Stomach (tissue), 9 donors: Measurements from ENCODE around the gene ZMIZ1. TPM values are rescaled to one million over a fixed set of nuclear protein-coding genes. Genes with fewer than 3 reads are reported as not detected.

Source experiments
- DNase-seq, 2 donors: peaks; one replicate each; pipeline versions ENCODE4 v3.0.0 to v3.0.0-alpha.2; 2013 to 2019
- H3K27ac ChIP-seq, 5 donors: fragments of 200-600 bp in 4 of 5; sonication (generic) in 4 of 5; one replicate each; pipeline ENCODE4 v1.5.1; 2013 to 2019; ENCODE audit warnings: mild to moderate bottlenecking in 1 of 5, moderate library complexity in 1 of 5
- H3K27me3 ChIP-seq, 3 donors: fragments of 200-600 bp; sonication (generic); one replicate each; pipeline ENCODE4 v1.5.1; 2017 to 2019; ENCODE audit warnings: mixed run types in 1 of 3
- H3K36me3 ChIP-seq, 4 donors: fragments of 200-600 bp; sonication (generic); 1 replicate in 3 of 4; 2 replicates in 1 of 4; pipeline ENCODE4 v1.5.1; 2016 to 2019
- H3K4me1 ChIP-seq, 4 donors: fragments of 200-600 bp; sonication (generic); one replicate each; pipeline ENCODE4 v1.5.1; 2016 to 2019
- H3K4me3 ChIP-seq, 4 donors: fragments of 200-600 bp; sonication (generic) in 3 of 4; one replicate each; pipeline ENCODE4 v1.5.1; 2016 to 2019; ENCODE audit warnings: mild to moderate bottlenecking in 1 of 4
- H3K9me3 ChIP-seq, 4 donors: fragments of 200-600 bp; sonication (generic); one replicate each; pipeline ENCODE4 v1.5.1; 2016 to 2019
- CTCF ChIP-seq, 7 experiments: fragments of 450-650 bp in 4 of 7; fragments of 200-600 bp in 3 of 7; sonication (generic) in 3 of 7; IDR thresholded peaks; one replicate each; pipeline ENCODE4 v1.5.1; 2016 to 2019; ENCODE audit warnings: antibody characterized with exemption in 7 of 7, control low read depth in 2 of 7, mild to moderate bottlenecking in 1 of 7
- EP300 ChIP-seq: sonication (generic); formaldehyde crosslinking; IDR thresholded peaks from one replicate; pipeline ENCODE4 v1.6.1; 2017; ENCODE audit warnings: antibody characterized with exemption
- POLR2A ChIP-seq, 4 donors: fragments of 450-650 bp; IDR thresholded peaks; one replicate each; pipeline ENCODE4 v1.6.1; 2016; ENCODE audit warnings: antibody characterized with exemption in 4 of 4, control low read depth in 2 of 4, mild to moderate bottlenecking in 1 of 4, moderate library complexity in 1 of 4
- POLR2AphosphoS5 ChIP-seq, 3 donors: sonication (generic); formaldehyde crosslinking; IDR thresholded peaks; one replicate each; pipeline ENCODE4 v1.6.1; 2016; ENCODE audit warnings: antibody characterized with exemption in 3 of 3
- WGBS, 5 donors: extraction: QIAGEN DNeasy Blood & Tissue Kit in 3 of 5; methylation state at CpG; one replicate each; pipeline versions ENCODE4 v1.1.5 to v1.1.7; 2013 to 2018; 5-methylcytosine and 5-hydroxymethylcytosine counted together
- intact Hi-C: fragments of 100-400 bp; cut with DNase I; formaldehyde crosslinking; loops from one replicate; pipeline ENCODE4 v1.15.1; 2023; ENCODE audit warnings: low total_unique reads
- polyA plus RNA-seq, 3 donors: library from polyadenylated mRNA; stranded (reverse); fragments of 200-250 nt; gene quantifications; one replicate each; pipeline ENCODE4 v1.2.3, GENCODE V29; 2013
- total RNA-seq, 5 donors: library from RNA; depleted of rRNA; stranded (reverse); fragments of >200 nt; gene quantifications; one replicate each; pipeline versions ENCODE4 v1.1.0 to v1.2.3, GENCODE V29; 2014 to 2016
- donor health status: healthy with polysubstance abuse.
- donor health status: Bipolar disorder and iron deficiency.
- donor health status: healthy.

ZMIZ1 gene
- total and polyA plus RNA-seq, 8 donors, result 17.7 to 103 (median 26.3) TPM

GRCh38 chr10:79026341-79026761 is 42.4 kb upstream of the ZMIZ1 start:
- TF ChIP-seq EP300 (no peak), POLR2AphosphoS5 (IDR thresholded peaks at IDR 0.05) (no peak), CTCF (IDR thresholded peaks at IDR 0.05) (no peak), POLR2A (IDR thresholded peaks at IDR 0.05) (no peak)
- Histone ChIP-seq H3K27me3 (no peaks in the 10 kb centered on the region), H3K27ac (no peak overlapping the region), H3K36me3 (no peaks in the 10 kb centered on the region), H3K4me3 (no peak overlapping the region), H3K9me3 (no peaks in the 10 kb centered on the region), H3K4me1 (peaks cover 5 to 47% (median 23%) of the 10 kb centered on the region in 4 donors)
- intact Hi-C loops, result no loop called here
- WGBS, 5 donors, result 85 to 96% (median 88%) methylated on average over 7 to 11 of the region's 11 CpGs
- DNase-seq, result no peak

DNA sequence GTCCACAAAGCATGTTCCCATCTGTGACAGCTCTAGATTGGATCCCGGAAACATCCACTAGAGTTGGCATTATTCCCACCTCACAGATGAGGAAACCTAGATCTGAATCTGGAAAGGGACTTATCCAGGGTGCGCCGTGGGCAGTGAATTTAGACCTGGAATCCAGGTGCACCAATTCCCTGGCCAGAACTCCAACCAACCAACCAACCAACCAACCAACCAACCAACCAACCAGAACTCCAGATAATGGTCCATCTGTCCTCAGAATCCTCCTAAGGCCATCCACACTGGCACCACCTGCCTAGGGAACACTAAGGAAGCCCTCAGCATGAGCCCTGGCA is 42.0 kb upstream of the ZMIZ1 start:
- Histone ChIP-seq H3K36me3 (no peaks in the 10 kb centered on the region), H3K4me3 (no peak overlapping the region), H3K9me3 (no peaks in the 10 kb centered on the region), H3K27ac (no peak overlapping the region), H3K27me3 (no peaks in the 10 kb centered on the region), H3K4me1 (peaks cover 5 to 43% (median 23%) of the 10 kb centered on the region in 4 donors)
- TF ChIP-seq CTCF (IDR thresholded peaks at IDR 0.05), result no peak
- DNase-seq, result no peak
- WGBS, 5 donors, result 93 to 97% (median 95%) methylated on average over 3 of the region's 3 CpGs
- intact Hi-C loops, result no loop called here

GRCh38 chr10:79027147-79028055 is 41.4 kb upstream of the ZMIZ1 start:
- 55 to 70% (median 61%) methylated on average over 18 of the region's 18 CpGs for whole genome bisulfite sequencing, 5 donors
- Histone ChIP-seq H3K27me3 (no peaks in the 10 kb centered on the region), H3K36me3 (no peaks in the 10 kb centered on the region), H3K9me3 (no peaks in the 10 kb centered on the region), H3K4me1 (peaks cover 5 to 41% (median 23%) of the 10 kb centered on the region in 4 donors), H3K4me3 (no peak overlapping the region), H3K27ac (no peak overlapping the region)
- DNase-seq, result peak in 1 of 2 donors; percentile 82
- intact Hi-C loops, result no loop called here
- TF ChIP-seq POLR2AphosphoS5 (IDR thresholded peaks at IDR 0.05) (no peak), POLR2A (IDR thresholded peaks at IDR 0.05) (no peak), CTCF (IDR thresholded peaks at IDR 0.05) (no peak), EP300 (no peak)

DNA sequence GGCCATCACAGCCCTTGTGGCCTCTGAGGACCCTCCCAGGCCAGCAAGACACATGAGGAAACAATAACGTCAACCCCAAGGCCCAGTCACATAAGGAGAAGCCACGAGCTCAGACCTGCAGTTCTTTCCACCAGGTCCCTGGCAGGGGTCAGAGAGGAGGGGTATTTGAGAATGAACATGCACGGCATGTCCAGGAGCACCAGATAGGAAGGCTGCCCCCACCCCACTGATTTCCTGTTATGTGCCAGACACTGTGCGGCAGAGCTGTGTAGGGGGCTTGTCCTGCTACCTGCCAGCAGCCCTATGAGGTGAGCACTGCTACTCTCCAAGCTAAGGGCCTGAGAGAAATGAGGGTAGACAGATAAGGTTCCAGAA is 40.7 kb upstream of the ZMIZ1 start:
- Histone ChIP-seq H3K36me3 (no peaks in the 10 kb centered on the region), H3K27ac (no peak overlapping the region), H3K4me1 (peaks cover 5 to 35% (median 20%) of the 10 kb centered on the region in 4 donors), H3K4me3 (no peak overlapping the region), H3K27me3 (no peaks in the 10 kb centered on the region), H3K9me3 (no peaks in the 10 kb centered on the region)
- no peak for TF ChIP-seq POLR2AphosphoS5 (IDR thresholded peaks at IDR 0.05)
- TF ChIP-seq CTCF (IDR thresholded peaks at IDR 0.05), result no peak
- no peak for TF ChIP-seq EP300
- TF ChIP-seq POLR2A (IDR thresholded peaks at IDR 0.05), result no peak
- WGBS, 5 donors, result 69 to 83% (median 80%) methylated on average over 4 of the region's 4 CpGs
- intact Hi-C loops, result no loop called here
- DNase-seq, result no peak
